Activated CD4-positive, alpha-beta T cell treated with anti-CD3 and anti-CD28 coated beads, Interleukin-2, amount 10 ng/mL, durations not matched to agents 24 days and 14 days (primary cell): Measurements from ENCODE around the gene NUDT7. TPM values are rescaled to one million over a fixed set of nuclear protein-coding genes. Genes with fewer than 3 reads are reported as not detected.

Experiments used
- DNase-seq: peaks from one replicate; pipeline ENCODE4 v3.0.0; 2022
- H3K27ac Mint-ChIP-seq: one replicate; pipeline ENCODE4 v1.8.0; 2022; ENCODE audit warnings: mild to moderate bottlenecking, mixed read lengths
- H3K27me3 Mint-ChIP-seq: one replicate; pipeline ENCODE4 v1.8.0; 2022; ENCODE audit warnings: mixed read lengths
- H3K36me3 Mint-ChIP-seq: one replicate; pipeline ENCODE4 v1.8.0; 2022; ENCODE audit warnings: low read depth, mild to moderate bottlenecking, mixed read lengths
- H3K4me1 Mint-ChIP-seq: one replicate; pipeline ENCODE4 v1.8.0; 2021; ENCODE audit warnings: mixed read lengths
- H3K4me3 Mint-ChIP-seq: one replicate; pipeline ENCODE4 v1.8.0; 2022; ENCODE audit warnings: mild to moderate bottlenecking, moderate library complexity, mixed read lengths
- H3K9me3 Mint-ChIP-seq: one replicate; pipeline ENCODE4 v1.8.0; 2021; ENCODE audit warnings: mixed read lengths
- intact Hi-C: fragments of 100-400 bp; cut with micrococcal nuclease; formaldehyde crosslinking; loops from one replicate; pipeline ENCODE4 v1.15.1; 2023
- total RNA-seq: library from RNA; stranded (reverse); gene quantifications from 2 replicates; pipeline ENCODE4 v1.2.3, GENCODE V29; 2022

Gene NUDT7
- total RNA-seq, 1 donor from 2014 or later, result 4.0 TPM

- no peak overlapping the region for H3K4me3 Mint-ChIP-seq
- intact Hi-C loops, result no loop called here
- H3K27me3 Mint-ChIP-seq, result no peaks in the 10 kb centered on the region
- no peak for DNase-seq
- H3K27ac Mint-ChIP-seq, result no peak overlapping the region
- no peaks in the 10 kb centered on the region for H3K36me3 Mint-ChIP-seq
- peaks cover 4% of the 10 kb centered on the region for H3K4me1 Mint-ChIP-seq
- H3K9me3 Mint-ChIP-seq, result no peaks in the 10 kb centered on the region
These were observed 17.2 kb downstream of the NUDT7 start for GRCh38 chr16:77739559-77739892.

- no peak for DNase-seq
- Mint-ChIP-seq H3K4me3 (no peak overlapping the region), H3K27me3 (no peaks in the 10 kb centered on the region), H3K9me3 (peaks cover 3% of the 10 kb centered on the region), H3K36me3 (no peaks in the 10 kb centered on the region), H3K4me1 (no peaks in the 10 kb centered on the region), H3K27ac (no peak overlapping the region)
- intact Hi-C loops, result no loop called here
These were observed 21.8 kb downstream of the NUDT7 start for GRCh38 chr16:77744141-77744540.

GRCh38 chr16:77745972-77746371 lies 23.7 kb downstream of the NUDT7 start:
- peaks cover 2% of the 10 kb centered on the region for H3K27me3 Mint-ChIP-seq
- H3K27ac Mint-ChIP-seq, result no peak overlapping the region
- no peak overlapping the region for H3K4me3 Mint-ChIP-seq
- H3K36me3 Mint-ChIP-seq, result no peaks in the 10 kb centered on the region
- H3K4me1 Mint-ChIP-seq, result no peaks in the 10 kb centered on the region
- intact Hi-C loops, result no loop called here
- DNase-seq, result no peak
- H3K9me3 Mint-ChIP-seq, result peaks cover 3% of the 10 kb centered on the region

GRCh38 chr16:77748421-77749005 lies 26.2 kb downstream of the NUDT7 start:
- no peaks in the 10 kb centered on the region for H3K36me3 Mint-ChIP-seq
- H3K4me3 Mint-ChIP-seq, result no peak overlapping the region
- H3K27me3 Mint-ChIP-seq, result peaks cover 2% of the 10 kb centered on the region
- intact Hi-C loops, result no loop called here
- no peaks in the 10 kb centered on the region for H3K4me1 Mint-ChIP-seq
- H3K27ac Mint-ChIP-seq, result no peak overlapping the region
- peaks cover 3% of the 10 kb centered on the region for H3K9me3 Mint-ChIP-seq
- no peak for DNase-seq

- Mint-ChIP-seq H3K27me3 (peaks cover 2% of the 10 kb centered on the region), H3K36me3 (no peaks in the 10 kb centered on the region), H3K9me3 (peaks cover 3% of the 10 kb centered on the region), H3K4me3 (no peak overlapping the region), H3K27ac (no peak overlapping the region), H3K4me1 (no peaks in the 10 kb centered on the region)
- DNase-seq, result no peak
- intact Hi-C loops, result no loop called here
These were observed 27.1 kb downstream of the NUDT7 start for GRCh38 chr16:77749415-77749814.

GRCh38 chr16:77758046-77758445 lies 35.7 kb downstream of the NUDT7 start:
- H3K4me3 Mint-ChIP-seq, result no peak overlapping the region
- DNase-seq, result no peak
- H3K36me3 Mint-ChIP-seq, result no peaks in the 10 kb centered on the region
- no peaks in the 10 kb centered on the region for H3K4me1 Mint-ChIP-seq
- H3K9me3 Mint-ChIP-seq, result no peaks in the 10 kb centered on the region
- no peaks in the 10 kb centered on the region for H3K27me3 Mint-ChIP-seq
- intact Hi-C loops, result no loop called here
- H3K27ac Mint-ChIP-seq, result no peak overlapping the region

- H3K4me1 Mint-ChIP-seq, result no peaks in the 10 kb centered on the region
- intact Hi-C loops, result no loop called here
- H3K9me3 Mint-ChIP-seq, result no peaks in the 10 kb centered on the region
- H3K27ac Mint-ChIP-seq, result no peak overlapping the region
- no peak overlapping the region for H3K4me3 Mint-ChIP-seq
- H3K36me3 Mint-ChIP-seq, result no peaks in the 10 kb centered on the region
- no peak for DNase-seq
- H3K27me3 Mint-ChIP-seq, result no peaks in the 10 kb centered on the region
These were observed 36.2 kb downstream of the NUDT7 start for GRCh38 chr16:77758508-77758907.

GRCh38 chr16:77759201-77759600 lies 36.9 kb downstream of the NUDT7 start:
- intact Hi-C loops, result no loop called here
- H3K4me3 Mint-ChIP-seq, result no peak overlapping the region
- H3K27ac Mint-ChIP-seq, result no peak overlapping the region
- DNase-seq, result no peak
- no peaks in the 10 kb centered on the region for H3K36me3 Mint-ChIP-seq
- no peaks in the 10 kb centered on the region for H3K4me1 Mint-ChIP-seq
- H3K27me3 Mint-ChIP-seq, result no peaks in the 10 kb centered on the region
- H3K9me3 Mint-ChIP-seq, result no peaks in the 10 kb centered on the region

- Mint-ChIP-seq H3K4me1 (no peaks in the 10 kb centered on the region), H3K27ac (no peak overlapping the region), H3K4me3 (no peak overlapping the region)
These were observed 37.5 kb downstream of the NUDT7 start for GRCh38 chr16:77759821-77760220.

GRCh38 chr16:77760800-77761199 lies 38.5 kb downstream of the NUDT7 start:
- no peaks in the 10 kb centered on the region for H3K36me3 Mint-ChIP-seq
- no peaks in the 10 kb centered on the region for H3K9me3 Mint-ChIP-seq
- no peaks in the 10 kb centered on the region for H3K27me3 Mint-ChIP-seq
- H3K4me1 Mint-ChIP-seq, result no peaks in the 10 kb centered on the region
- DNase-seq, result no peak
- H3K27ac Mint-ChIP-seq, result no peak overlapping the region
- intact Hi-C loops, result no loop called here
- H3K4me3 Mint-ChIP-seq, result no peak overlapping the region

More at GRCh38 chr16:77759821-77760220, 37.5 kb downstream of the NUDT7 start:
- Mint-ChIP-seq H3K36me3 (no peaks in the 10 kb centered on the region), H3K9me3 (no peaks in the 10 kb centered on the region), H3K27me3 (no peaks in the 10 kb centered on the region)
- DNase-seq, result no peak
- intact Hi-C loops, result no loop called here

GRCh38 chr16:77761204-77761603 lies 38.9 kb downstream of the NUDT7 start:
- Mint-ChIP-seq H3K9me3 (no peaks in the 10 kb centered on the region), H3K4me1 (no peaks in the 10 kb centered on the region), H3K27ac (no peak overlapping the region), H3K4me3 (no peak overlapping the region), H3K27me3 (no peaks in the 10 kb centered on the region), H3K36me3 (no peaks in the 10 kb centered on the region)
- intact Hi-C loops, result no loop called here
- DNase-seq, result no peak

- H3K36me3 Mint-ChIP-seq, result no peaks in the 10 kb centered on the region
- no peaks in the 10 kb centered on the region for H3K9me3 Mint-ChIP-seq
- no peak overlapping the region for H3K4me3 Mint-ChIP-seq
- H3K27me3 Mint-ChIP-seq, result no peaks in the 10 kb centered on the region
- DNase-seq, result no peak
- H3K27ac Mint-ChIP-seq, result no peak overlapping the region
- no peaks in the 10 kb centered on the region for H3K4me1 Mint-ChIP-seq
- intact Hi-C loops, result no loop called here
These were observed 39.9 kb downstream of the NUDT7 start for GRCh38 chr16:77762262-77762661.

GRCh38 chr16:77763994-77764393 lies 41.7 kb downstream of the NUDT7 start:
- no peak for DNase-seq
- H3K4me3 Mint-ChIP-seq, result no peak overlapping the region
- H3K9me3 Mint-ChIP-seq, result no peaks in the 10 kb centered on the region
- intact Hi-C loops, result no loop called here
- no peaks in the 10 kb centered on the region for H3K4me1 Mint-ChIP-seq
- H3K27me3 Mint-ChIP-seq, result no peaks in the 10 kb centered on the region
- H3K27ac Mint-ChIP-seq, result no peak overlapping the region
- no peaks in the 10 kb centered on the region for H3K36me3 Mint-ChIP-seq

GRCh38 chr16:77767211-77767610 lies 44.9 kb downstream of the NUDT7 start:
- DNase-seq, result no peak
- H3K4me1 Mint-ChIP-seq, result no peaks in the 10 kb centered on the region
- intact Hi-C loops, result no loop called here
- H3K27me3 Mint-ChIP-seq, result no peaks in the 10 kb centered on the region
- H3K36me3 Mint-ChIP-seq, result no peaks in the 10 kb centered on the region
- no peak overlapping the region for H3K4me3 Mint-ChIP-seq
- no peaks in the 10 kb centered on the region for H3K9me3 Mint-ChIP-seq
- no peak overlapping the region for H3K27ac Mint-ChIP-seq

- intact Hi-C loops, result no loop called here
- Mint-ChIP-seq H3K4me1 (no peaks in the 10 kb centered on the region), H3K36me3 (no peaks in the 10 kb centered on the region), H3K27ac (no peak overlapping the region), H3K27me3 (no peaks in the 10 kb centered on the region), H3K4me3 (no peak overlapping the region), H3K9me3 (no peaks in the 10 kb centered on the region)
- DNase-seq, result no peak
These were observed 45.5 kb downstream of the NUDT7 start for GRCh38 chr16:77767826-77768225.
